H1 (cell line): ENCODE results near the gene SMIM1. TPM values are rescaled to one million over a fixed set of nuclear protein-coding genes. Genes with fewer than 3 reads are reported as not detected.

Experiments
- EZH2 ChIP-seq: fragments of 200-600 bp; sonication (generic); IDR thresholded peaks from 2 replicates; pipeline ENCODE4 v1.7.1; 2012; ENCODE audit warnings: low read depth, mild to moderate bottlenecking, moderate library complexity, low read length, inconsistent platforms; ENCODE audit not compliant: severe bottlenecking
- JUN ChIP-seq: IDR thresholded peaks from 2 replicates; pipeline ENCODE4 v1.6.1; 2011; ENCODE audit warnings: low read depth, mild to moderate bottlenecking, improper control_type of control experiment, low read length
- NRF1 ChIP-seq: IDR thresholded peaks from 2 replicates; pipeline ENCODE4 v1.6.1; 2011; ENCODE audit warnings: mild to moderate bottlenecking, low read depth, low read length, improper control_type of control experiment
- RXRA ChIP-seq: IDR thresholded peaks from 2 replicates; pipeline ENCODE4 v1.6.1; 2011; ENCODE audit warnings: low read depth, mild to moderate bottlenecking, low read length, moderate library complexity; ENCODE audit not compliant: insufficient read depth
- polyA plus RNA-seq, 7 experiments: library from polyadenylated mRNA; depleted of rRNA in 3 of 7; stranded (reverse) in 5 of 7; unstranded in 2 of 7; fragments of >200 nt in 5 of 7; fragments of 200-250 nt in 2 of 7; gene quantifications; 1 replicate in 5 of 7; 2 replicates in 1 of 7; 4 replicates in 1 of 7; pipeline versions ENCODE4 v1.2.1 to v1.2.3, GENCODE V29; 2011 to 2013; ENCODE audit warnings: missing spikeins in 2 of 7, mixed read lengths in 2 of 7
- total RNA-seq: library from RNA; stranded (reverse); fragmentation: NEBNext Ultra II Directional; extraction: Animal tissue kit (Norgen Biotek cat#: 25700); gene quantifications from 2 replicates; pipeline ENCODE4 v1.2.1, GENCODE V29; 2021
- TF ChIP-seq, protein P1 (sequence below): fragments of 300-600 bp; sonication (generic); IDR thresholded peaks from 2 replicates; pipeline ENCODE4 v1.7.1; 2012; ENCODE audit warnings: low read length, moderate library complexity, mild to moderate bottlenecking, inconsistent platforms; ENCODE audit not compliant: insufficient replicate concordance
- TF ChIP-seq, protein P2 (sequence below): IDR thresholded peaks from 2 replicates; pipeline ENCODE4 v1.6.1; 2011; ENCODE audit warnings: low read depth, mild to moderate bottlenecking, low read length; ENCODE audit not compliant: insufficient read depth

SMIM1 gene
- total and polyA plus RNA-seq, 2 of the 8 experiments (the other 6 are each of a cell fraction or from before 2014, with no cell fraction given) = 7.7 to 9.7 TPM

DNA sequence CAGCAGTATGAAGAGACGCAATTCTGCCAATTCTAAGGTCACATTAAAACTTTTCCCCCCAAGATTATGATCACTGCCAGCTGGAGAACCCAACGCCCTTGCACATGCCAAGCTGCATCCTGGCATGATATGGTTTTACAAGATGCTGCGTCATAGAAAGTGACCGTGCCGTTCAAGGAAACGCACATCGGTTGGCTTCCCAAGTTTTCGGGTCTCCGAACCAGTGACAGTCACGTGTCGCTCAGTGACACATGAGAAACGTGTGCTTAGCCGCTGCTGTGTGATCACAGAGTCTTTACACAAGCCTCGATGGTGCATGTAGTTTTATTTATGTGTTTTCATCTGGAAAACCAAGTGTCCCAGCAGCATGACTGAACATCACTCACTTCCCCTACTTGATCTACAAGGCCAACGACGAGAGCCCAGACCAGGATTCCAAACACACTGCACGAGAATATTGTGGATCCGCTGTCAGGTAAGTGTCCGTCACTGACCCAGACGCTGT is 7.4 kb downstream of the SMIM1 start (continued):
- TF ChIP-seq, protein P1, sequence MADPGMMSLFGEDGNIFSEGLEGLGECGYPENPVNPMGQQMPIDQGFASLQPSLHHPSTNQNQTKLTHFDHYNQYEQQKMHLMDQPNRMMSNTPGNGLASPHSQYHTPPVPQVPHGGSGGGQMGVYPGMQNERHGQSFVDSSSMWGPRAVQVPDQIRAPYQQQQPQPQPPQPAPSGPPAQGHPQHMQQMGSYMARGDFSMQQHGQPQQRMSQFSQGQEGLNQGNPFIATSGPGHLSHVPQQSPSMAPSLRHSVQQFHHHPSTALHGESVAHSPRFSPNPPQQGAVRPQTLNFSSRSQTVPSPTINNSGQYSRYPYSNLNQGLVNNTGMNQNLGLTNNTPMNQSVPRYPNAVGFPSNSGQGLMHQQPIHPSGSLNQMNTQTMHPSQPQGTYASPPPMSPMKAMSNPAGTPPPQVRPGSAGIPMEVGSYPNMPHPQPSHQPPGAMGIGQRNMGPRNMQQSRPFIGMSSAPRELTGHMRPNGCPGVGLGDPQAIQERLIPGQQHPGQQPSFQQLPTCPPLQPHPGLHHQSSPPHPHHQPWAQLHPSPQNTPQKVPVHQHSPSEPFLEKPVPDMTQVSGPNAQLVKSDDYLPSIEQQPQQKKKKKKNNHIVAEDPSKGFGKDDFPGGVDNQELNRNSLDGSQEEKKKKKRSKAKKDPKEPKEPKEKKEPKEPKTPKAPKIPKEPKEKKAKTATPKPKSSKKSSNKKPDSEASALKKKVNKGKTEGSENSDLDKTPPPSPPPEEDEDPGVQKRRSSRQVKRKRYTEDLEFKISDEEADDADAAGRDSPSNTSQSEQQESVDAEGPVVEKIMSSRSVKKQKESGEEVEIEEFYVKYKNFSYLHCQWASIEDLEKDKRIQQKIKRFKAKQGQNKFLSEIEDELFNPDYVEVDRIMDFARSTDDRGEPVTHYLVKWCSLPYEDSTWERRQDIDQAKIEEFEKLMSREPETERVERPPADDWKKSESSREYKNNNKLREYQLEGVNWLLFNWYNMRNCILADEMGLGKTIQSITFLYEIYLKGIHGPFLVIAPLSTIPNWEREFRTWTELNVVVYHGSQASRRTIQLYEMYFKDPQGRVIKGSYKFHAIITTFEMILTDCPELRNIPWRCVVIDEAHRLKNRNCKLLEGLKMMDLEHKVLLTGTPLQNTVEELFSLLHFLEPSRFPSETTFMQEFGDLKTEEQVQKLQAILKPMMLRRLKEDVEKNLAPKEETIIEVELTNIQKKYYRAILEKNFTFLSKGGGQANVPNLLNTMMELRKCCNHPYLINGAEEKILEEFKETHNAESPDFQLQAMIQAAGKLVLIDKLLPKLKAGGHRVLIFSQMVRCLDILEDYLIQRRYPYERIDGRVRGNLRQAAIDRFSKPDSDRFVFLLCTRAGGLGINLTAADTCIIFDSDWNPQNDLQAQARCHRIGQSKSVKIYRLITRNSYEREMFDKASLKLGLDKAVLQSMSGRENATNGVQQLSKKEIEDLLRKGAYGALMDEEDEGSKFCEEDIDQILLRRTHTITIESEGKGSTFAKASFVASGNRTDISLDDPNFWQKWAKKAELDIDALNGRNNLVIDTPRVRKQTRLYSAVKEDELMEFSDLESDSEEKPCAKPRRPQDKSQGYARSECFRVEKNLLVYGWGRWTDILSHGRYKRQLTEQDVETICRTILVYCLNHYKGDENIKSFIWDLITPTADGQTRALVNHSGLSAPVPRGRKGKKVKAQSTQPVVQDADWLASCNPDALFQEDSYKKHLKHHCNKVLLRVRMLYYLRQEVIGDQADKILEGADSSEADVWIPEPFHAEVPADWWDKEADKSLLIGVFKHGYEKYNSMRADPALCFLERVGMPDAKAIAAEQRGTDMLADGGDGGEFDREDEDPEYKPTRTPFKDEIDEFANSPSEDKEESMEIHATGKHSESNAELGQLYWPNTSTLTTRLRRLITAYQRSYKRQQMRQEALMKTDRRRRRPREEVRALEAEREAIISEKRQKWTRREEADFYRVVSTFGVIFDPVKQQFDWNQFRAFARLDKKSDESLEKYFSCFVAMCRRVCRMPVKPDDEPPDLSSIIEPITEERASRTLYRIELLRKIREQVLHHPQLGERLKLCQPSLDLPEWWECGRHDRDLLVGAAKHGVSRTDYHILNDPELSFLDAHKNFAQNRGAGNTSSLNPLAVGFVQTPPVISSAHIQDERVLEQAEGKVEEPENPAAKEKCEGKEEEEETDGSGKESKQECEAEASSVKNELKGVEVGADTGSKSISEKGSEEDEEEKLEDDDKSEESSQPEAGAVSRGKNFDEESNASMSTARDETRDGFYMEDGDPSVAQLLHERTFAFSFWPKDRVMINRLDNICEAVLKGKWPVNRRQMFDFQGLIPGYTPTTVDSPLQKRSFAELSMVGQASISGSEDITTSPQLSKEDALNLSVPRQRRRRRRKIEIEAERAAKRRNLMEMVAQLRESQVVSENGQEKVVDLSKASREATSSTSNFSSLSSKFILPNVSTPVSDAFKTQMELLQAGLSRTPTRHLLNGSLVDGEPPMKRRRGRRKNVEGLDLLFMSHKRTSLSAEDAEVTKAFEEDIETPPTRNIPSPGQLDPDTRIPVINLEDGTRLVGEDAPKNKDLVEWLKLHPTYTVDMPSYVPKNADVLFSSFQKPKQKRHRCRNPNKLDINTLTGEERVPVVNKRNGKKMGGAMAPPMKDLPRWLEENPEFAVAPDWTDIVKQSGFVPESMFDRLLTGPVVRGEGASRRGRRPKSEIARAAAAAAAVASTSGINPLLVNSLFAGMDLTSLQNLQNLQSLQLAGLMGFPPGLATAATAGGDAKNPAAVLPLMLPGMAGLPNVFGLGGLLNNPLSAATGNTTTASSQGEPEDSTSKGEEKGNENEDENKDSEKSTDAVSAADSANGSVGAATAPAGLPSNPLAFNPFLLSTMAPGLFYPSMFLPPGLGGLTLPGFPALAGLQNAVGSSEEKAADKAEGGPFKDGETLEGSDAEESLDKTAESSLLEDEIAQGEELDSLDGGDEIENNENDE = no peak
- TF ChIP-seq RXRA = no peak
- TF ChIP-seq JUN = no peak
- no peak for TF ChIP-seq NRF1
- TF ChIP-seq, protein P2, sequence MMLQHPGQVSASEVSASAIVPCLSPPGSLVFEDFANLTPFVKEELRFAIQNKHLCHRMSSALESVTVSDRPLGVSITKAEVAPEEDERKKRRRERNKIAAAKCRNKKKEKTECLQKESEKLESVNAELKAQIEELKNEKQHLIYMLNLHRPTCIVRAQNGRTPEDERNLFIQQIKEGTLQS = no peak
- no peak for TF ChIP-seq EZH2
